Left renal pelvis (tissue), 4 donors: ENCODE measurements around the gene DENND1A. TPM values are rescaled to one million over a fixed set of nuclear protein-coding genes. Genes with fewer than 3 reads are reported as not detected.

Source experiments
- DNase-seq, 4 donors: peaks; one replicate each; pipeline ENCODE4 v3.0.0-alpha.2; 2013; ENCODE audit warnings: low read depth in 4 of 4, low spot score in 3 of 4
- polyA plus RNA-seq, 4 donors: library from polyadenylated mRNA; unstranded; fragments of 120-200 nt; gene quantifications; one replicate each; pipeline ENCODE4 v1.2.1, GENCODE V29; 2013; ENCODE audit not compliant: insufficient read length in 4 of 4

DENND1A gene
- polyA plus RNA-seq, 4 donors = 16.2 to 25.2 (median 21.7) TPM

GRCh38 chr9:123555646-123556045, 374.3 kb downstream of the DENND1A start:
- no peak for DNase-seq

GRCh38 chr9:123552530-123552929, 377.4 kb downstream of the DENND1A start:
- DNase-seq = no peak

DNA sequence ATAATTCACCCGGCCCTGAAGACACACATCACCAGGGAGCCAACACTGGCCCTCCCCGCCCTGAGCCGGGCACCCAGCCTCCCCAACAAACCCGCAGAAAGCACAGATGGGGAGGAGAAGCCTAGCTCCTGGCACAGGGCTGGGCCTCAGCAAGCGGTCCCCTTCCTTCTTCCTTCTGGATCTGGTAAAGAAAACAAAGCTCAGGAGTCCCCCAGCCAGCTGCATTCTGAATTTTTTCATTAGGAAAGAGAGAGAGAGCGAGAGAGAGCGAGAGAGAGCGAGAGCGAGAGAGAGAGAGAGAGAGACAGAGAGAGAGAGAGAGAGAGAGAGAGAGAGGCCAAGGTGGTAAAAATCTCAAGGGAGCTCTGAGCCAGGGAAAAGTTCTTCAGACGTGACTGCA, 378.2 kb downstream of the DENND1A start:
- DNase-seq = no peak

DNA sequence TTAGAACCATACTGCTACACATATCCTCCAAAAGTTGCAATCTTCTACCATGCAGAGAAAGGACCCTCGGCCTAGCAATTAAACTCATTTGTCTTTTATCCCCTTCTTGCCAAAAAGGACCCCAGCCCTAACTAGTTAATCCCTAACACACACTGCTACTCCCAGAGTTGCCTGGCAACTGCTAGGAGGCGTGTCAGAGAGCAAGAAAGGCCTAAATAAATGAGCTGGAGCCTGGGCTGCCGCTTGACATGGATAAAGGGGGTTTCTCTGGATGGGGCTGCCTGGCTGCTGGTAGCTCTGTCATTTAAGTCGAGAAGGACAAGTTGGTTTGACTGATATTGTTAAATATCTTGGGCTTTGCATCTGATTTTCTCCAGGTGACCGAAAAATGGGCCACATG, 379.1 kb downstream of the DENND1A start:
- DNase-seq = peak in 2 of 4 donors; percentile 31 to 63

DNA sequence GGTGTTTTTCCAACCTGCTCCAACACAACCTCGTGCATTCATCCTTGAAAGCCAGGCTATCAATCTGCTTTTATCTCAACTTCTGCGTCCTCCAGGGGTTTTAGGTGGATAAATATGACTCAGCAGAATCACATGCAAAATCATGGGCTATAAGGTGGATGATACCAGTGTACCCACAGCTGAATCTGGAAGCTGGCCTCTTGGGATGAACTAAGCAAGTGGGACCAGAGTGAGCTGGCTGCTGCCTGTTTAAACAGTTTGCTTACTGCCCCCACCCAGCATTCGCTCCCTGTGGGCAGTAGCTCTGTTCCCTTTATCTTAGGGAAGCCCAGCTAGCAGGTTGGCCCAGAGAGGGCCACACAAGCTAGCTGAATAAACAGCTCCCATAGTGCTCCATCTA, 379.9 kb downstream of the DENND1A start:
- no peak for DNase-seq

DNA sequence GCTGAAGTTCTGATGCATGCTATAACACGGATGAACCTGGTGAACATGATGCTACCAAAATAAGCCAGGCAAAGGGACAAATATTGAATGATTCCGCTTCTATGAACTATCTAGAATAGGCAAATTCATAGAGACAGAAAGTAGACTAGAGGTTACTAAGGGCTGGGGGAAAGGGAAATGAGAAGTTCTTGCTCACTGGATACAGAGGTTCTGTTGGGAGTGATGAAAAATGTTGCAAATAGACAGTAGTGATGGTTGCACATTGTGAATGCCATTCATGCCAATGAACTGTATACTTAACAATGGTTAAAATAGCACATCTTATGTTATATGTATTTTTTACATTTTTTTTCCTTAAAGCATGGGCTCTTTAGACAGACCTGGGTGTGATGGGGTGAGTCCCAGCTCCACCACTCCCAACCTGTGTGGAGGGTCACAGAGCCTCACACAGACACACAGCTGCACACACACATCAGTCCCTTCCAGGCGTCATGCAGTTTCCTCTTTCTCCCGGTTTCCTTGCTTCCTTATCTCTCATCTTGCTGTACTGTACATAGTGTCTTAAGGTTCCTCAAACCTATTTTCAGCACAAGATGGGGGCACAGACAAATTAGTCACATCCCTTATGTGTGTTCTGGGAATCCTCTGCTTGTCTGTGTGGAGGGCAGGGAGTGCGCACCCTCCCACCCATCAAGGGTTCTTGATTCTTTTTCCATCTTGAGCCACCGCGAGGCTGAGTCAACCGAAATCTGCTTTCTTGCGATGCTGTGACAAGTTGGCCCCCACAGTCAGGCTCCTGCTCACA, 381.0 kb downstream of the DENND1A start:
- DNase-seq = no peak

DNA sequence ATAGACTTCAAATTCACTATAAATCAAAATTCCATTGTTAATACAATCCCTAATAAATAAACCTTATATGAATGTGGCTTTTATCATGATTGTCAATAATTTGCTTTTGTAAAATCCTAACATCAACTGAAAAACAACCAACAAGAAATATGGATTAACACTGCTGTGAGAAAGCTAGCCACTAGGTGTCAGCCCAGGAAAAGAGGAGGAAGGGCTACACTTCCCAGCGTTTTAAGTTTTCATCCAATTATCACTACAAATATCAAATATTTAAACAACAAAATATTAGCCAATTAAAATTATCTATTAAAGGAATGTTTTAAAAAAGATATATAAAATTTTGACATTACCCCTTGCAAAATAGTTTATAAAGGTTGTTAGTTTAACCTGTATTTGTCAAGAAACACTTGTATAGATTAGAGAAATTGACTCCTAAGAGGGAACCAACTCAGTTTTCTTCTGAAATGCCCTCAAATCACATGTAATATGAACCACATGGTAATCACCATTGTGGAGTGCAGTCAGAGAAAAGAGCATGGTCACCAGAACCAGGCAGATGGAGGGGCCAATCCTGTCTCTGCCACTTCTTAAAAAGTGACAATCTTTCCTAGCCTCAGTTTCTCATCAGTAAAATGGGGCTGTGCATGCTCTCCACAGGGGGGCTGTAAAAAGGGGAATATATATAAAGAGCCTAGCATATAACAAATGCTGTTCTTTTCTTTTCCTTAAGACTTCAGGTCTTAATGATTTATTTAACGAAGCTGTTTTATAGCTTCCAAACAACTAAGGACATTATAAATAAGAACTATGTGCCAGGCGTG, 385.7 kb downstream of the DENND1A start:
- no peak for DNase-seq

DNA sequence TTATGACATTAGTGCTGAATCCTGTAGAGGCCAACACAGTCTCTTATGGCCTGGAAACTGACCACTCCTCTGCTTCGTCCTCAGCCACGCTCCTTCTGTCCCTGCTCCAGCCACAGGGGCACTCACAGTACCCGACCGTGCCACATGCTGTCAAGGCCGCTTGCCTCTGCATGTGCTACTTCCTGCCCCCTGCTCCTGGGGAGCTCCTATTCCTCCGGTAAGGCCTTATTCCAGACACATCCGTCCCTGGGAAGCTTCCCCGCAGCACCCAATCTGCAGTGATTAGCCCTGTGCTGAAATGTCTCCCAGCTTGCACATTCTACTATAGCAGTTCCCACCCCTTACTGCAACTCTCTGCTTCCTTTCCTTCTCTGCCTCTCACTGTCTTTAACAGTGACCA, 386.4 kb downstream of the DENND1A start:
- no peak for DNase-seq

- DNase-seq = no peak
Measured at GRCh38 chr9:123542435-123543225, 387.3 kb downstream of the DENND1A start.

DNA sequence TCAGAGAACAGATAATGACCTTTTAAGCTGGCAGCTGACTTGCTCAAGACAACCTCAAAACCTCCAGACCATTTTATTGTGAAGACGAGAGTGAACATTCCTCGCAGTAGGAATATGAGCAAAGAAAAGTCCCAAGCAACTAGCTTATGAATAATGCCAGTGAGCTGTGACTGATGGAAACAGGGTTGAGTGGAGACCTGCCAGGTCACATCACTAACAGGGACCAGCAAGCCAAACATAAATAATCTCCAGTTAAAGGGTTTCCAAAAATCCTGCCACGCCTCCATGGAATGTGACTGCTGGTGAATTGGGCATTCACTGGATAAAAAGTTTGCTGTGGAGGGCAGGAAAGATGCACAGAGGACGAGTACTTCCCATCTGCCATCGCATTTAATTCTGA, 388.5 kb downstream of the DENND1A start:
- DNase-seq = no peak

DNA sequence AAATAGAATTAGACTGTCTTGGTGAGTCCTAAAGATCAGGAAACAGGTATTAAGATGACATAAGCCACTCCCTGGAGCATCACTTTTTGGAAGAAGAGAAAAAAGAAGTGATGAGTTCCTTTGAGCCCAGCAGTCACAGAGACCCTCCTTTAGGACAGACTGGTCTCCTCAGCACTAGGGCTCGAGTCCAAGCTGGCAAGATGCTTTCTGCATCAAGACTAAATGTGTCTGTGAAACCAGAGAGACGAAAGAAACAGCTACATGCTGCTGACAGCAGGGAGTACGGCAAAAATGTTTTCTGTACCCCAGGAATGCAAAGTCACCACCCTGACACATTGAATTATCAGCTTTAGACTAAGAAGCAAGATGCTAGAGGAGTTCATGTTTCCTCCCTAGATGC, 389.5 kb downstream of the DENND1A start:
- no peak for DNase-seq

DNA sequence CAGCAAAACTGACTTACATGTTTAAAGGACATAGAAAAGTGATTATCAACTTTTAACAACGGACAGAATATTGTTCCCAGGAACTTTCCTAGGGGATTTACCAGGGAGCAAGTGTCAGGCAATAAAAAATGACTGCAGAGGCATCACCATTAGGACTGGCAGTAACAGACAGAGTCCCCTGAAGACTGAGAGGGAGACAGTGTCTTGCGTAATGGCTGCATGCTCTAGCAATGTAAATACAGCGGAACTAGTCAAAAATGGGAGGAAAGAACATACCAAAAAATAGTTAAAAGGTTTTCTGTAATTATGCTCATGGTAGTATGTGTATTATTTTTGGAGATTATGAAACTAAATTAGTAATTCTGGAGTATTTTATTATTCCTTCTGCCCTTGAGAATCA, 392.1 kb downstream of the DENND1A start:
- DNase-seq = no peak

DNA sequence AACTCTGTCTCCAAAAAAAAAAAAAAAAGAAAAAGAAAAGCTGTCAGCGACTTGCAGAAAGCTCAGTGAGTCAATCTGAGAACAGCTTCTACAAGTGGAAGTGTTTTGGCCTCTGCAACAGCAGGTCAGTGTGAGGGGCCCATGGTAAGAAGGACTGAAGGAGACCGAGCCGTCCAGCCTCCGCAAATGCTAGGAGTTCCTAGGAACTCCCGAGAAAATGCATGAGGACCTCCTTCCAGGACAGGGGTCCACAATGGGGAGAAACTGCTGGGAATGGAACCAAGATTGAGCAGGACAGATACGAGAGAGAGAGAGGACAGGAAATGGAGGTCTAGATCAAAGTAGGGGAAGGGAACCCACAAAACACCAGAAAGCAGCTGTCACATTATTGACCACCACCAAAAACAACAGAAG, 393.5 kb downstream of the DENND1A start:
- DNase-seq = no peak

GRCh38 chr9:123534336-123534735, 395.6 kb downstream of the DENND1A start:
- DNase-seq = no peak

- no peak for DNase-seq
Measured at GRCh38 chr9:123530244-123530643, 399.7 kb downstream of the DENND1A start.

- no peak for DNase-seq
Measured at GRCh38 chr9:123528501-123528900, 401.4 kb downstream of the DENND1A start.

GRCh38 chr9:123527981-123528380, 401.9 kb downstream of the DENND1A start:
- no peak for DNase-seq

DNA sequence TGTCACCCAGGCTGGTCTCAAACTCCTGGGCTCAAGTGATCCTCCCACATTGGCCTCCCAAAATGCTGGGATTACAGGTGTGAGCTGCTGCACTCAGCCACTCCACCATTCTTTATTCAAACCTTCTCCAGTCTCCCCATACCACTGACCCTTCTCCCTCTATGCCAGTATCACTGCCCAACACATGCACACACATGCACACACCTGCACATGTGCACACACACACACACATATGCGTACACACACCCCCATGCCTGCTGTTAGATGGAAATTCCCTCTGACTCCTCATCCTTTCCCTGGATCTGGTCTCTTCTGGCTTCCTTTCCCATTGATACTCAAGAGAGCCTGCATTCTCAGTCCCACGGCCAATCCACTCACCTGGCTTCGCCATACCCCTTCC, 404.0 kb downstream of the DENND1A start:
- DNase-seq = no peak

DNA sequence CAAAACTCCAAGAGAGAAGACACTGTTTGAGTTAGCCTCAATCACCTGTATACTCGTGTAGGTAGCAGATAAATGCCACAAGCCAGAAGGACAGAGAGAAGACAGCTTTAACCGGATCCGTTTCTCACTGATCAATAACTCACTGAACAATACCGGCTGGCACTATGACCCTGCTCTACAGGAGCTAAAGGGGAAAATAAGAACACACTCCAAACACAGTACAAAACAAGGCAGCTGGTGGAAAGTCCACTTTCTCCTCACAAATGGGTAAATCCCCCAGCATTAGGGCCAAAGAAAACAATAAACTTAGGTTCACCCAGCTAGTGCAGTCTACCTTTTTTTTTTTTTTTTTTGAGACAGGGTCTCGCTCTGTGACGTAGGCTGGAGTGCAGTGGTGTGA, 404.5 kb downstream of the DENND1A start:
- DNase-seq = no peak

DNA sequence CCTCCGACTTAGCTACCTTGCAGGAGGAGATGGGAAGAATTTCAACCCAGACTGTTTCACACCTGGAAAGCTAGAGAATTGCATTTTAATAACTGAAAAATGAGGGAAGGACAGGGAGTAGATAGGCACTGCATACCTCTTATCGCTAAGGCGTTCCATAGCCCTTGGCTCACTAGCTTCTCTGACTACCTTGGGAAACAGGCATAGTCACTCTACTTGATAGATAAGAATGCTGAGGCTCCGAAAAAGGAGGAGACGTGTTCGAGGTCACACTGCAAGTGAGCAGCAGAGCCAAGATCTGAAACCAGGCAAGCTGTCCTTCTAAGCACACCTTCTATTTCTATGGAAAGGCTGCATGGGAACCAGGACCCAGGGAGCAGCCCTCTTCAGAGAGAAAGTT, 405.1 kb downstream of the DENND1A start:
- no peak for DNase-seq

DNA sequence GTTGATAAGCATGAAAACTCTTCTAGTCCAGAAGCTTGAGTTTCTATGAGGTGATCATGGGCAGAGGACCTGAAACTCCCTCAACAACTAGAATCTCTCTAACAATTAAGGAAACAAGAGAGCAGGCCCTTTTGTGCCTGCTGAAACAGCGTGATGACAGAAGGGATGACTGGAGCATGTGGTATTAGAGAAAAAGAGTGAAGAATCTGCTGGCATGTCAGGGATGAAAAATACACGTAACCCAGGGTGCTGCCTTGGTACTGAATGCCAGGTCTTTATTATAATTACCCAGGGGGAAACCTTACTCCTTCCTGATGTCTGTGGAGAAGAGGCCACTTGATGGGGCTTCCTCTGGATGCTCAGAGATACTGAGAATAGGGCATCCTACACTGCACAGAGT, 406.1 kb downstream of the DENND1A start:
- no peak for DNase-seq
